SK-N-SH (cell line): ENCODE measurements around the gene RPL39. TPM values are rescaled to one million over a fixed set of nuclear protein-coding genes. Genes with fewer than 3 reads are reported as not detected.

Source experiments
- CTCF ChIA-PET: fragments of 300-600, 350-600 bp; formaldehyde crosslinking; extraction: SDS; loops from one replicate; lab custom pipeline; 2021; lab: Yijun Ruan, JAX
- POLR2A ChIA-PET: fragments of 350-600 bp; sonication (Branson Sonifier 250); formaldehyde crosslinking; extraction: SDS; loops from one replicate; lab custom pipeline; 2020; ENCODE audit warnings: antibody characterized with exemption, inconsistent platforms; lab: Yijun Ruan, JAX
- DNase-seq: peaks from one replicate; pipeline ENCODE4 v3.0.0; 2012
- H2AFZ ChIP-seq: fragments of 200-600 bp; sonication (generic); 2 replicates; pipeline ENCODE4 v1.8.1; 2016; ENCODE audit warnings: antibody characterized with exemption, mild to moderate bottlenecking, low read depth
- H3F3A ChIP-seq: fragments of 200-600 bp; sonication (generic); replicated peaks from 2 replicates; pipeline ENCODE3; 2016; ENCODE audit warnings: antibody characterized with exemption, mild to moderate bottlenecking; ENCODE audit not compliant: insufficient read depth
- H3K27ac ChIP-seq, 2 experiments: fragments of 200-500 bp in 1 of 2; fragments of 200-600 bp in 1 of 2; sonication (Bioruptor generic) in 1 of 2; sonication (generic), shearing (Covaris generic) in 1 of 2; 2 replicates each; pipeline versions ENCODE4 v1.5.1 to v1.6.1; 2014 to 2016; ENCODE audit warnings: low read depth in 2 of 2, inconsistent platforms in 1 of 2, low read length in 1 of 2, mild to moderate bottlenecking in 1 of 2, mixed read lengths in 1 of 2
- H3K27me3 ChIP-seq: fragments of 200-600 bp; sonication (generic), shearing (Covaris generic); 2 replicates; pipeline ENCODE4 v1.6.1; 2016; ENCODE audit warnings: mixed run types; ENCODE audit not compliant: insufficient read depth
- H3K36me3 ChIP-seq, 2 experiments: fragments of 200-500 bp in 1 of 2; fragments of 200-600 bp in 1 of 2; sonication (Bioruptor generic) in 1 of 2; sonication (generic) in 1 of 2; replicated peaks in 1 of 2; 2 replicates each; pipeline versions ENCODE3 to v1.5.1; 2014 to 2016; ENCODE audit warnings: low read length in 1 of 2, mild to moderate bottlenecking in 1 of 2; ENCODE audit not compliant: insufficient read depth in 2 of 2, control insufficient read depth in 1 of 2
- H3K4me1 ChIP-seq, 2 experiments: fragments of 200-500 bp in 1 of 2; fragments of 200-600 bp in 1 of 2; sonication (Bioruptor generic) in 1 of 2; sonication (generic), shearing (Covaris generic) in 1 of 2; 2 replicates each; pipeline versions ENCODE4 v1.5.1 to v1.6.1; 2014 to 2016; ENCODE audit warnings: low read depth in 1 of 2, low read length in 1 of 2, mixed run types in 1 of 2; ENCODE audit not compliant: insufficient read depth in 2 of 2, control insufficient read depth in 1 of 2
- H3K4me2 ChIP-seq: fragments of 200-600 bp; sonication (generic), shearing (Covaris generic); 2 replicates; pipeline ENCODE4 v1.6.1; 2017; ENCODE audit warnings: mixed run types
- H3K4me3 ChIP-seq, 2 experiments: fragments of 200-500 bp in 1 of 2; fragments of 200-600 bp in 1 of 2; sonication (Bioruptor generic) in 1 of 2; sonication (generic), shearing (Covaris generic) in 1 of 2; 2 replicates each; pipeline versions ENCODE4 v1.5.1 to v1.8.1; 2014 to 2016; ENCODE audit warnings: low read depth in 2 of 2, inconsistent platforms in 1 of 2, low read length in 1 of 2, mild to moderate bottlenecking in 1 of 2, mixed read lengths in 1 of 2, moderate library complexity in 1 of 2
- H3K79me2 ChIP-seq: fragments of 200-600 bp; sonication (generic); 2 replicates; pipeline ENCODE4 v1.8.1; 2017; ENCODE audit warnings: mild to moderate bottlenecking; ENCODE audit not compliant: insufficient read depth
- H3K9ac ChIP-seq: fragments of 200-600 bp; sonication (generic); 2 replicates; pipeline ENCODE4 v1.6.1; 2017; ENCODE audit warnings: mixed run types
- H3K9me2 ChIP-seq: fragments of 200-600 bp; sonication (generic); 2 replicates; pipeline ENCODE4 v1.6.1; 2017; ENCODE audit warnings: mixed run types
- H3K9me3 ChIP-seq: fragments of 200-600 bp; sonication (generic); 2 replicates; pipeline ENCODE4 v1.6.1; 2017; ENCODE audit warnings: mixed run types, mild to moderate bottlenecking, moderate library complexity
- H4K20me1 ChIP-seq: fragments of 200-600 bp; sonication (generic); 2 replicates; pipeline ENCODE4 v1.6.1; 2017; ENCODE audit warnings: mild to moderate bottlenecking, mixed run types; ENCODE audit not compliant: insufficient read depth
- CHD2 ChIP-seq: fragments of 150-350 bp; IDR thresholded peaks from 2 replicates; pipeline ENCODE4 v1.6.1; 2018; ENCODE audit warnings: low read length; ENCODE audit not compliant: partially characterized antibody
- EZH2phosphoT487 ChIP-seq: fragments of 200-600 bp; sonication (generic); IDR thresholded peaks from 2 replicates; pipeline ENCODE4 v1.6.1; 2017; ENCODE audit warnings: low read depth, mixed run types, mild to moderate bottlenecking, antibody characterized with exemption, moderate library complexity, borderline replicate concordance
- FOXM1 ChIP-seq: IDR thresholded peaks from 2 replicates; pipeline ENCODE4 v1.4.0; 2012; ENCODE audit warnings: low read depth, mild to moderate bottlenecking
- GATA2 ChIP-seq: sonication (generic); formaldehyde crosslinking; IDR thresholded peaks from 2 replicates; pipeline ENCODE4 v1.5.0; 2020; ENCODE audit warnings: mild to moderate bottlenecking, missing genetic modification reagents
- JUND ChIP-seq: IDR thresholded peaks from 2 replicates; pipeline ENCODE4 v1.4.0; 2012
- NRF1 ChIP-seq: IDR thresholded peaks from 2 replicates; pipeline ENCODE4 v1.6.1; 2012; ENCODE audit warnings: low read depth, mild to moderate bottlenecking, low read length
- RAD21 ChIP-seq: IDR thresholded peaks from 2 replicates; pipeline ENCODE4 v1.6.1; 2012; ENCODE audit warnings: mild to moderate bottlenecking, low read length
- RFX5 ChIP-seq: IDR thresholded peaks from 2 replicates; pipeline ENCODE4 v1.6.1; 2012; ENCODE audit warnings: mild to moderate bottlenecking, improper control_type of control experiment, low read length
- TAF1 ChIP-seq: IDR thresholded peaks from 2 replicates; pipeline ENCODE4 v1.6.1; 2012; ENCODE audit warnings: low read depth, mild to moderate bottlenecking, low read length, moderate library complexity, borderline replicate concordance
- TCF12 ChIP-seq: IDR thresholded peaks from 2 replicates; pipeline ENCODE4 v1.4.0; 2012
- TEAD4 ChIP-seq: IDR thresholded peaks from 2 replicates; pipeline ENCODE4 v1.4.0; 2012; ENCODE audit warnings: mild to moderate bottlenecking, borderline replicate concordance; ENCODE audit not compliant: insufficient read depth
- YY1 ChIP-seq: IDR thresholded peaks from 2 replicates; pipeline ENCODE4 v1.4.0; 2012; ENCODE audit warnings: low read depth, mild to moderate bottlenecking
- WGBS: methylation state at CpG from one replicate; pipeline ENCODE4 v1.1.6; 2017; ENCODE audit warnings: low lambda C conversion rate; 5-methylcytosine and 5-hydroxymethylcytosine counted together
- polyA plus RNA-seq, 3 experiments: library from polyadenylated mRNA; depleted of rRNA; stranded (reverse); fragments of >200 nt; gene quantifications; 2 replicates each; pipeline ENCODE4 v1.2.3, GENCODE V29; 2012
- TF ChIP-seq, protein P1 (sequence below): IDR thresholded peaks from 2 replicates; pipeline ENCODE4 v1.4.0; 2012; ENCODE audit warnings: low read depth, borderline replicate concordance
- TF ChIP-seq, protein P2 (sequence below): IDR thresholded peaks from 2 replicates; pipeline ENCODE4 v1.4.0; 2012; ENCODE audit warnings: low read depth
- TF ChIP-seq, protein P3 (sequence below): fragments of 200-600 bp; sonication (generic); IDR thresholded peaks from 2 replicates; pipeline ENCODE4 v1.6.1; 2017; ENCODE audit warnings: antibody characterized with exemption, mild to moderate bottlenecking, moderate library complexity
- TF ChIP-seq, protein P4 (sequence below): IDR thresholded peaks from 2 replicates; pipeline ENCODE4; 2012
- TF ChIP-seq, protein P5 (sequence below): fragments of 150-350 bp; IDR thresholded peaks from 2 replicates; pipeline ENCODE4 v1.6.1; 2017; ENCODE audit warnings: antibody characterized with exemption, low read length, low read depth, borderline replicate concordance
- TF ChIP-seq, protein P6 (sequence below): IDR thresholded peaks from 2 replicates; pipeline ENCODE4 v1.4.0; 2012; ENCODE audit warnings: low read depth, borderline replicate concordance

The RPL39 gene
- polyA plus RNA-seq, 1 of the 3 experiments (the other 2 are of a cell fraction), result 4,443 TPM

DNA sequence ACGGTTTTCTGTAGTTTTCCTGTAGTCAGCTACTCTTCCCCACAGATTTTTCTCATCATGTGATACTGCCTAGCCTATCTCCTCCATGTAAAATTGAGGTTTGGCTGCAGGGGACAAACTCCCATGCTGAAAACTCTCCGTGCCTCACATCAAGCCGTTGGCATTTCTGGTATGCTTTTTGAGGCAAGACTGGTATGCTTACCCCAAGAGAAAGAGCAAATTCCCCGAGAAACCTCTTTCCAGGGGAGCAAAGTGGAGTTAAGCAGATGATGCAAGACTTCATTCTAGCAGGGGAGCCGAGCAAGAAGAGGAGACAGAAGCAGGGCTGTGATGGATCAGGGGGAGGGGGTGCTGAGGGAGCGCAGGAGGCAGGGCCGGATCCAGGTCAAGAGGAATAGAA lies 28.2 kb downstream of the RPL39 start:
- 36% methylated on average over 7 of the region's 7 CpGs for WGBS
- peaks cover 7% of the 10 kb centered on the region for H3F3A ChIP-seq
- H3K9me3 ChIP-seq, result no peaks in the 10 kb centered on the region
- H3K9me2 ChIP-seq, result no peaks in the 10 kb centered on the region
- no peaks in the 10 kb centered on the region for H3K36me3 ChIP-seq
- TF ChIP-seq TEAD4, result peak; percentile 58; the same call in 1 of the 2 replicates
- no peak for TF ChIP-seq RAD21
- TF ChIP-seq TCF12, result peak; percentile 11; the same call in 1 of the 2 replicates
- no peak for TF ChIP-seq CHD2
- TF ChIP-seq, protein P1, sequence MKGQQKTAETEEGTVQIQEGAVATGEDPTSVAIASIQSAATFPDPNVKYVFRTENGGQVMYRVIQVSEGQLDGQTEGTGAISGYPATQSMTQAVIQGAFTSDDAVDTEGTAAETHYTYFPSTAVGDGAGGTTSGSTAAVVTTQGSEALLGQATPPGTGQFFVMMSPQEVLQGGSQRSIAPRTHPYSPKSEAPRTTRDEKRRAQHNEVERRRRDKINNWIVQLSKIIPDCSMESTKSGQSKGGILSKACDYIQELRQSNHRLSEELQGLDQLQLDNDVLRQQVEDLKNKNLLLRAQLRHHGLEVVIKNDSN, result peak; percentile 66; the same call in 1 of the 2 replicates
- TF ChIP-seq, protein P2, sequence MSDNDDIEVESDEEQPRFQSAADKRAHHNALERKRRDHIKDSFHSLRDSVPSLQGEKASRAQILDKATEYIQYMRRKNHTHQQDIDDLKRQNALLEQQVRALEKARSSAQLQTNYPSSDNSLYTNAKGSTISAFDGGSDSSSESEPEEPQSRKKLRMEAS, result 0 out of 2 replicates have a peak, but pooled peaks have one; percentile 28
- POLR2A ChIA-PET, result no interaction called here
- H3K79me2 ChIP-seq, result no peaks in the 10 kb centered on the region
- H3K27me3 ChIP-seq, result peaks cover 17% of the 10 kb centered on the region; the same call in 1 of the 2 replicates
- peak overlapping the region; percentile 37; the same call in 1 of the 2 replicates for H3K4me2 ChIP-seq
- H3K9ac ChIP-seq, result no peak overlapping the region
- H3K4me3 ChIP-seq, result no peak overlapping the region
- DNase-seq, result no peak
- CTCF ChIA-PET, result interaction anchor here (1.2 to 2.2 kb wide), 2 partner anchors 9 to 22 kb away, joined by 3 to 12 read pairs; no protein-coding TSS in a partner anchor
- peaks cover 0 to 5% of the 10 kb centered on the region in 2 experiments; a peak in 1 of 4 replicates for H3K4me1 ChIP-seq
- no peaks in the 10 kb centered on the region for H4K20me1 ChIP-seq
- H3K27ac ChIP-seq, result peak overlapping the region in 1 of 2 experiments; percentile 33; a peak in 2 of 4 replicates
- H2AFZ ChIP-seq, result peak overlapping the region; percentile 25; the same call in 1 of the 2 replicates

DNA sequence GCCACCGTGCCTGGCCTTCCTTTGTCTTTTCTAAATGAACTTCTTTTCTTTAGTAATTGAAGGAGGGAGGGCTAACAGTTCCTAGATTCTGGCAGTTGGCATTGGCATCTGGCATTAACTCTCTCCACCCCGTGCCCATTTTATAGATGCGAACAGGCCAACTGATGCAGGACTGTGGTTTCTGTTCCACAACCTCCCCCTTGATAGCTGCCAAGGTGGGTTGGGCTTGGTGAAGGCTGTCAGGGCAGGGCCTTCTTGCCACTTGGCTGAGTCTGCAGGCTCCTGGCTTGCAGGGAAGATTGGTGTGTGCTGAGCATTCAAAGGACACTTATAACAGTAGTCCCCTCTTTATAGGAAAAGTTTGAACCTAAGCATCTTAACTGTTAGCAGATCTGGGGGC lies 28.7 kb downstream of the RPL39 start:
- DNase-seq, result no peak
- peak overlapping the region; percentile 25; the same call in 1 of the 2 replicates for H2AFZ ChIP-seq
- no peak for TF ChIP-seq NRF1
- no peak for TF ChIP-seq FOXM1
- TF ChIP-seq, protein P3, sequence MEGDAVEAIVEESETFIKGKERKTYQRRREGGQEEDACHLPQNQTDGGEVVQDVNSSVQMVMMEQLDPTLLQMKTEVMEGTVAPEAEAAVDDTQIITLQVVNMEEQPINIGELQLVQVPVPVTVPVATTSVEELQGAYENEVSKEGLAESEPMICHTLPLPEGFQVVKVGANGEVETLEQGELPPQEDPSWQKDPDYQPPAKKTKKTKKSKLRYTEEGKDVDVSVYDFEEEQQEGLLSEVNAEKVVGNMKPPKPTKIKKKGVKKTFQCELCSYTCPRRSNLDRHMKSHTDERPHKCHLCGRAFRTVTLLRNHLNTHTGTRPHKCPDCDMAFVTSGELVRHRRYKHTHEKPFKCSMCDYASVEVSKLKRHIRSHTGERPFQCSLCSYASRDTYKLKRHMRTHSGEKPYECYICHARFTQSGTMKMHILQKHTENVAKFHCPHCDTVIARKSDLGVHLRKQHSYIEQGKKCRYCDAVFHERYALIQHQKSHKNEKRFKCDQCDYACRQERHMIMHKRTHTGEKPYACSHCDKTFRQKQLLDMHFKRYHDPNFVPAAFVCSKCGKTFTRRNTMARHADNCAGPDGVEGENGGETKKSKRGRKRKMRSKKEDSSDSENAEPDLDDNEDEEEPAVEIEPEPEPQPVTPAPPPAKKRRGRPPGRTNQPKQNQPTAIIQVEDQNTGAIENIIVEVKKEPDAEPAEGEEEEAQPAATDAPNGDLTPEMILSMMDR, result no peak
- no peak for TF ChIP-seq EZH2phosphoT487
- no peak for TF ChIP-seq RFX5
- TF ChIP-seq, protein P4, sequence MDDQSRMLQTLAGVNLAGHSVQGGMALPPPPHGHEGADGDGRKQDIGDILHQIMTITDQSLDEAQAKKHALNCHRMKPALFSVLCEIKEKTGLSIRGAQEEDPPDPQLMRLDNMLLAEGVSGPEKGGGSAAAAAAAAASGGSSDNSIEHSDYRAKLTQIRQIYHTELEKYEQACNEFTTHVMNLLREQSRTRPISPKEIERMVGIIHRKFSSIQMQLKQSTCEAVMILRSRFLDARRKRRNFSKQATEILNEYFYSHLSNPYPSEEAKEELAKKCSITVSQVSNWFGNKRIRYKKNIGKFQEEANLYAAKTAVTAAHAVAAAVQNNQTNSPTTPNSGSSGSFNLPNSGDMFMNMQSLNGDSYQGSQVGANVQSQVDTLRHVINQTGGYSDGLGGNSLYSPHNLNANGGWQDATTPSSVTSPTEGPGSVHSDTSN, result no peak
- TF ChIP-seq, protein P5, sequence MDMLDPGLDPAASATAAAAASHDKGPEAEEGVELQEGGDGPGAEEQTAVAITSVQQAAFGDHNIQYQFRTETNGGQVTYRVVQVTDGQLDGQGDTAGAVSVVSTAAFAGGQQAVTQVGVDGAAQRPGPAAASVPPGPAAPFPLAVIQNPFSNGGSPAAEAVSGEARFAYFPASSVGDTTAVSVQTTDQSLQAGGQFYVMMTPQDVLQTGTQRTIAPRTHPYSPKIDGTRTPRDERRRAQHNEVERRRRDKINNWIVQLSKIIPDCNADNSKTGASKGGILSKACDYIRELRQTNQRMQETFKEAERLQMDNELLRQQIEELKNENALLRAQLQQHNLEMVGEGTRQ, result no peak
- no peak for TF ChIP-seq JUND
- no peak for TF ChIP-seq TEAD4
- TF ChIP-seq, protein P1, result no peak
- TF ChIP-seq YY1, result no peak
- TF ChIP-seq GATA2 (CRISPR knock-in tag), result no peak
- TF ChIP-seq, protein P6, sequence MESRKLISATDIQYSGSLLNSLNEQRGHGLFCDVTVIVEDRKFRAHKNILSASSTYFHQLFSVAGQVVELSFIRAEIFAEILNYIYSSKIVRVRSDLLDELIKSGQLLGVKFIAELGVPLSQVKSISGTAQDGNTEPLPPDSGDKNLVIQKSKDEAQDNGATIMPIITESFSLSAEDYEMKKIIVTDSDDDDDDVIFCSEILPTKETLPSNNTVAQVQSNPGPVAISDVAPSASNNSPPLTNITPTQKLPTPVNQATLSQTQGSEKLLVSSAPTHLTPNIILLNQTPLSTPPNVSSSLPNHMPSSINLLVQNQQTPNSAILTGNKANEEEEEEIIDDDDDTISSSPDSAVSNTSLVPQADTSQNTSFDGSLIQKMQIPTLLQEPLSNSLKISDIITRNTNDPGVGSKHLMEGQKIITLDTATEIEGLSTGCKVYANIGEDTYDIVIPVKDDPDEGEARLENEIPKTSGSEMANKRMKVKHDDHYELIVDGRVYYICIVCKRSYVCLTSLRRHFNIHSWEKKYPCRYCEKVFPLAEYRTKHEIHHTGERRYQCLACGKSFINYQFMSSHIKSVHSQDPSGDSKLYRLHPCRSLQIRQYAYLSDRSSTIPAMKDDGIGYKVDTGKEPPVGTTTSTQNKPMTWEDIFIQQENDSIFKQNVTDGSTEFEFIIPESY, result no peak
- TF ChIP-seq TAF1, result no peak
- TF ChIP-seq, protein P2, result no peak

More for the DNA sequence above, 28.7 kb downstream of the RPL39 start:
- Histone ChIP-seq H3K79me2 (no peaks in the 10 kb centered on the region), H4K20me1 (no peaks in the 10 kb centered on the region), H3K4me1 (peaks cover 0 to 5% of the 10 kb centered on the region in 2 experiments; a peak in 1 of 4 replicates), H3K27me3 (peaks cover 17% of the 10 kb centered on the region; the same call in 1 of the 2 replicates), H3F3A (peaks cover 7% of the 10 kb centered on the region), H3K4me3 (no peak overlapping the region), H3K9me2 (no peaks in the 10 kb centered on the region), H3K9me3 (no peaks in the 10 kb centered on the region), H3K4me2 (peak overlapping the region; percentile 37; the same call in 1 of the 2 replicates), H3K9ac (no peak overlapping the region), H3K27ac (no peak overlapping the region), H3K36me3 (no peaks in the 10 kb centered on the region)
- ChIA-PET POLR2A (no interaction called here), CTCF (interaction anchor here (2.2 kb wide), 1 partner anchor 8 kb away, joined by 12 read pairs; no protein-coding TSS in a partner anchor)
- 38% methylated on average over 3 of the region's 3 CpGs for WGBS
